Measurements from ENCODE around the gene BCAP31.

DNA sequence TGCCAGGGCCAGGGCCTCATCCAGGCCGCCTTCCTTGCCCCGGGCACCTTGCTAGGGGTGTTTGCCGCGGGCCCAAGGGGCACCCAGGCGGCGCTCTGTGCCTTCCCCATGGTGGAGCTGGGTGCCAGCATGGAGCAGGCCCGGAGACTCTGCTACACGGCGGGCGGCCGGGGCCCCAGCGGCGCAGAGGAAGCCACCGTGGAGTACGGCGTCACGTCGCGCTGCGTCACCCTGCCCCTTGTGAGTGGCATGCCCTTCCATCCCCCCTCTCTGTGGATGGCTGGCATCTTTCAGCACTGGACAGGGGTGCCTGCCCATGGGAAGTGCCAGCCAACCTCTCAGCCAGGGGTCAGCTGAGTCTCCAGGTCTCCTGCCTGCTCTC lies 43.5 kb upstream of the BCAP31 start:
- TF ChIP-seq, protein P1, sequence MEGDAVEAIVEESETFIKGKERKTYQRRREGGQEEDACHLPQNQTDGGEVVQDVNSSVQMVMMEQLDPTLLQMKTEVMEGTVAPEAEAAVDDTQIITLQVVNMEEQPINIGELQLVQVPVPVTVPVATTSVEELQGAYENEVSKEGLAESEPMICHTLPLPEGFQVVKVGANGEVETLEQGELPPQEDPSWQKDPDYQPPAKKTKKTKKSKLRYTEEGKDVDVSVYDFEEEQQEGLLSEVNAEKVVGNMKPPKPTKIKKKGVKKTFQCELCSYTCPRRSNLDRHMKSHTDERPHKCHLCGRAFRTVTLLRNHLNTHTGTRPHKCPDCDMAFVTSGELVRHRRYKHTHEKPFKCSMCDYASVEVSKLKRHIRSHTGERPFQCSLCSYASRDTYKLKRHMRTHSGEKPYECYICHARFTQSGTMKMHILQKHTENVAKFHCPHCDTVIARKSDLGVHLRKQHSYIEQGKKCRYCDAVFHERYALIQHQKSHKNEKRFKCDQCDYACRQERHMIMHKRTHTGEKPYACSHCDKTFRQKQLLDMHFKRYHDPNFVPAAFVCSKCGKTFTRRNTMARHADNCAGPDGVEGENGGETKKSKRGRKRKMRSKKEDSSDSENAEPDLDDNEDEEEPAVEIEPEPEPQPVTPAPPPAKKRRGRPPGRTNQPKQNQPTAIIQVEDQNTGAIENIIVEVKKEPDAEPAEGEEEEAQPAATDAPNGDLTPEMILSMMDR (conservative IDR thresholded peaks at IDR 0.05): no peak
- TF ChIP-seq ZFX (IDR thresholded peaks at IDR 0.05): no peak
